ENCODE measurements around the gene SLC7A7. TPM values are rescaled to one million over a fixed set of nuclear protein-coding genes. Genes with fewer than 3 reads are reported as not detected.
"Not testable (repeated sequence)": the region's sequence is repeated elsewhere in the genome, so short reads cannot be mapped to it uniquely, and the experiment has no call there.

The SLC7A7 gene
- total and polyA plus RNA-seq, 2 experiments from 2014 or later, result 0.63 to 0.65 TPM

- DNase-seq, result no peak
These were observed 21.3 kb downstream of the SLC7A7 start for GRCh38 chr14:22793976-22794375.

GRCh38 chr14:22793550-22793949 lies 21.7 kb downstream of the SLC7A7 start:
- H3K9ac ChIP-seq; H3K9me3 ChIP-seq (ENCODE audit: low read depth); in situ Hi-C loops (cut with MboI); H3K27ac ChIP-seq; H3K79me2 ChIP-seq (ENCODE audit: insufficient read depth); H3K36me3 ChIP-seq (ENCODE audit: low read depth); H3K4me3 ChIP-seq; H3K4me1 ChIP-seq (ENCODE audit: insufficient read depth); H3K4me2 ChIP-seq (ENCODE audit: unreplicated experiment); DNase-seq; H3F3A ChIP-seq (ENCODE audit: insufficient read depth); H3K9me2 ChIP-seq (ENCODE audit: insufficient read depth); H4K20me1 ChIP-seq (ENCODE audit: insufficient read depth); H3K27me3 ChIP-seq (replicated peaks; ENCODE audit: insufficient read depth); H2AFZ ChIP-seq: not testable (repeated sequence)
- WGBS, 2 experiments (ENCODE audit: low coverage in 1 of 2, low lambda C conversion rate in 2 of 2, missing lambda C conversion rate in 2 of 2), result 67 to 71% methylated on average over 3 to 5 of the region's 5 CpGs

More at GRCh38 chr14:22793976-22794375, 21.3 kb downstream of the SLC7A7 start:
- Histone ChIP-seq H3K79me2 (ENCODE audit: insufficient read depth) (no peaks in the 10 kb centered on the region), H3F3A (ENCODE audit: insufficient read depth) (peaks cover 8% of the 10 kb centered on the region; the same call in 1 of the 2 replicates), H3K4me2 (ENCODE audit: unreplicated experiment) (no peak overlapping the region), H3K4me1 (ENCODE audit: insufficient read depth) (no peaks in the 10 kb centered on the region), H3K27me3 (replicated peaks; ENCODE audit: insufficient read depth) (no peaks in the 10 kb centered on the region; the same call in 1 of the 2 replicates), H3K9me3 (ENCODE audit: low read depth) (no peaks in the 10 kb centered on the region), H4K20me1 (ENCODE audit: insufficient read depth) (no peaks in the 10 kb centered on the region), H3K9ac (no peak overlapping the region), H2AFZ (no peak overlapping the region), H3K36me3 (ENCODE audit: low read depth) (no peaks in the 10 kb centered on the region), H3K4me3 (no peak overlapping the region), H3K9me2 (ENCODE audit: insufficient read depth) (no peaks in the 10 kb centered on the region), H3K27ac (no peak overlapping the region)
- in situ Hi-C loops (cut with MboI), result no loop called here
- 71 to 77% methylated on average over 5 of the region's 5 CpGs for WGBS, 2 experiments (ENCODE audit: low coverage in 1 of 2, low lambda C conversion rate in 2 of 2, missing lambda C conversion rate in 2 of 2)
- TF ChIP-seq EZH2phosphoT487 (IDR thresholded peaks at IDR 0.05; ENCODE audit: insufficient read depth, low read depth) (no peak), EZH2 (IDR thresholded peaks at IDR 0.05; ENCODE audit: insufficient read depth, poor library complexity, severe bottlenecking) (no peak)

GRCh38 chr14:22792158-22792557 lies 23.1 kb downstream of the SLC7A7 start:
- no peak overlapping the region for H3K4me3 ChIP-seq
- no peaks in the 10 kb centered on the region for H3K9me3 ChIP-seq (ENCODE audit: low read depth)
- no peaks in the 10 kb centered on the region; the same call in 1 of the 2 replicates for H3K27me3 ChIP-seq (replicated peaks; ENCODE audit: insufficient read depth)
- H4K20me1 ChIP-seq (ENCODE audit: insufficient read depth), result no peaks in the 10 kb centered on the region
- no peaks in the 10 kb centered on the region for H3K36me3 ChIP-seq (ENCODE audit: low read depth)
- H3K27ac ChIP-seq, result no peak overlapping the region
- H3K9me2 ChIP-seq (ENCODE audit: insufficient read depth), result no peaks in the 10 kb centered on the region
- H2AFZ ChIP-seq, result no peak overlapping the region
- H3F3A ChIP-seq (ENCODE audit: insufficient read depth), result peaks cover 8% of the 10 kb centered on the region; the same call in 1 of the 2 replicates
- TF ChIP-seq EZH2 (IDR thresholded peaks at IDR 0.05; ENCODE audit: insufficient read depth, poor library complexity, severe bottlenecking) (no peak), EZH2phosphoT487 (IDR thresholded peaks at IDR 0.05; ENCODE audit: insufficient read depth, low read depth) (no peak)
- WGBS, 2 experiments (ENCODE audit: low coverage in 1 of 2, low lambda C conversion rate in 2 of 2, missing lambda C conversion rate in 2 of 2), result 92 to 93% methylated on average over 2 of the region's 2 CpGs
- in situ Hi-C loops (cut with MboI), result no loop called here
- H3K4me2 ChIP-seq (ENCODE audit: unreplicated experiment), result no peak overlapping the region
- no peak for DNase-seq
- H3K79me2 ChIP-seq (ENCODE audit: insufficient read depth), result no peaks in the 10 kb centered on the region
- H3K4me1 ChIP-seq (ENCODE audit: insufficient read depth), result no peaks in the 10 kb centered on the region
- no peak overlapping the region for H3K9ac ChIP-seq

DNA sequence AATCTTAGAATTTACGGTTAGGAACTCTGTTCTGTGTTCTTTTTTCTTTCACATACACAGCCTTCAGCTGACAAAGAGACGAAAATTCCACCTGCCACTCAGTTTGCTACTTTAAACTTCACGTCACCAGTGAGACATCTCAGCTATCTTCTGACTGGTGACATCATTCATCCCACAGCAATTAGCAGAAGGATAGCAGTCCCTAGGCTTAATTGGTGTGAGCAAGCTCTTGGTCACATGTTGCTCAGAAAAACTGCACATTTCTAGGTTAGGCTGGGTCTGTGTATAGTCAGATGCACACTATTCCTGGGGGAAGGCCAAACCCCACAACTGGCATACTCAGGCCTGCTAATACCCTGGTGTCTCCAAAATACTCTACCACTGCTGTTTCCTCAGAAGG lies 23.9 kb downstream of the SLC7A7 start:
- Histone ChIP-seq H2AFZ (no peak overlapping the region), H3K4me1 (ENCODE audit: insufficient read depth) (no peaks in the 10 kb centered on the region), H3K36me3 (ENCODE audit: low read depth) (no peaks in the 10 kb centered on the region), H4K20me1 (ENCODE audit: insufficient read depth) (no peaks in the 10 kb centered on the region), H3K27me3 (replicated peaks; ENCODE audit: insufficient read depth) (no peaks in the 10 kb centered on the region; the same call in 1 of the 2 replicates), H3K9me2 (ENCODE audit: insufficient read depth) (no peaks in the 10 kb centered on the region), H3K4me2 (ENCODE audit: unreplicated experiment) (no peak overlapping the region), H3K9me3 (ENCODE audit: low read depth) (no peaks in the 10 kb centered on the region), H3K79me2 (ENCODE audit: insufficient read depth) (no peaks in the 10 kb centered on the region), H3K9ac (no peak overlapping the region), H3K4me3 (no peak overlapping the region), H3F3A (ENCODE audit: insufficient read depth) (peaks cover 8% of the 10 kb centered on the region; the same call in 1 of the 2 replicates), H3K27ac (no peak overlapping the region)
- WGBS, 2 experiments (ENCODE audit: low coverage in 1 of 2, low lambda C conversion rate in 2 of 2, missing lambda C conversion rate in 2 of 2), result 54% methylated on average over 3 of the region's 3 CpGs
- in situ Hi-C loops (cut with MboI), result no loop called here
- peak; percentile 86 for DNase-seq
- no peak for TF ChIP-seq EZH2phosphoT487 (IDR thresholded peaks at IDR 0.05; ENCODE audit: insufficient read depth, low read depth)
- TF ChIP-seq EZH2 (IDR thresholded peaks at IDR 0.05; ENCODE audit: insufficient read depth, poor library complexity, severe bottlenecking), result no peak

DNA sequence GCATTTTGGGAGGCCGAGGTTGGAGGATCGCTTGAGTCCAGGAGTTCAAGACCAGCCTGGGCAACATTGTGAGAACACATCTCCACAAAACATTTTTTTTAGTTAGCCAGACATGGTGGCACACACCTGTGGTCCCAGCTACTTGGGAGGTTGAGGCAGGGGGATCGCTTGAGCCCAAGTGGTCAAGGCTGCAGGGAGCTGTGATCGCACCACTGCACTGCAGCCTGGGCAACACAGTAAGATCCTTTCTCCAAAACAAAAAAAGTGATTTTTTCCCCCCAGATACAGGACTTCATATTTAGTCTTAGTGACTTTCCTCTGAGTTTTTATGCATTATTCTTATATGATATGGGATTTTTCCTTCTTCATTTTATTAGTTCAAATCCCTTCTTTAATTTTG lies 28.6 kb downstream of the SLC7A7 start:
- Histone ChIP-seq H2AFZ (no peak overlapping the region), H3K4me3 (no peak overlapping the region), H3K27ac (no peak overlapping the region), H3K4me2 (ENCODE audit: unreplicated experiment) (no peak overlapping the region), H3K36me3 (ENCODE audit: low read depth) (no peaks in the 10 kb centered on the region), H3F3A (ENCODE audit: insufficient read depth) (peaks cover 11% of the 10 kb centered on the region; the same call in 1 of the 2 replicates), H3K9me2 (ENCODE audit: insufficient read depth) (no peaks in the 10 kb centered on the region), H3K9me3 (ENCODE audit: low read depth) (no peaks in the 10 kb centered on the region), H3K79me2 (ENCODE audit: insufficient read depth) (no peaks in the 10 kb centered on the region), H3K4me1 (ENCODE audit: insufficient read depth) (peaks cover 3% of the 10 kb centered on the region), H3K27me3 (replicated peaks; ENCODE audit: insufficient read depth) (no peaks in the 10 kb centered on the region), H3K9ac (no peak overlapping the region), H4K20me1 (ENCODE audit: insufficient read depth) (no peaks in the 10 kb centered on the region)
- WGBS, 2 experiments (ENCODE audit: low coverage in 1 of 2, low lambda C conversion rate in 2 of 2, missing lambda C conversion rate in 2 of 2), result 84 to 86% methylated on average over 4 of the region's 4 CpGs
- DNase-seq, result no peak
- TF ChIP-seq EZH2phosphoT487 (IDR thresholded peaks at IDR 0.05; ENCODE audit: insufficient read depth, low read depth), result no peak
- TF ChIP-seq EZH2 (IDR thresholded peaks at IDR 0.05; ENCODE audit: insufficient read depth, poor library complexity, severe bottlenecking), result no peak
- in situ Hi-C loops (cut with MboI), result no loop called here

Data from GM23248 (cell line).